ENCODE data around the gene AHNAK2.
"Not testable (repeated sequence)": the region's sequence is repeated elsewhere in the genome, so short reads cannot be mapped to it uniquely, and the experiment has no call there.

Gene AHNAK2

GRCh38 chr14:104925855-104926609, 52.1 kb downstream of the AHNAK2 start:
- DNase-seq (ENCODE audit: low spot score): no peak

DNA sequence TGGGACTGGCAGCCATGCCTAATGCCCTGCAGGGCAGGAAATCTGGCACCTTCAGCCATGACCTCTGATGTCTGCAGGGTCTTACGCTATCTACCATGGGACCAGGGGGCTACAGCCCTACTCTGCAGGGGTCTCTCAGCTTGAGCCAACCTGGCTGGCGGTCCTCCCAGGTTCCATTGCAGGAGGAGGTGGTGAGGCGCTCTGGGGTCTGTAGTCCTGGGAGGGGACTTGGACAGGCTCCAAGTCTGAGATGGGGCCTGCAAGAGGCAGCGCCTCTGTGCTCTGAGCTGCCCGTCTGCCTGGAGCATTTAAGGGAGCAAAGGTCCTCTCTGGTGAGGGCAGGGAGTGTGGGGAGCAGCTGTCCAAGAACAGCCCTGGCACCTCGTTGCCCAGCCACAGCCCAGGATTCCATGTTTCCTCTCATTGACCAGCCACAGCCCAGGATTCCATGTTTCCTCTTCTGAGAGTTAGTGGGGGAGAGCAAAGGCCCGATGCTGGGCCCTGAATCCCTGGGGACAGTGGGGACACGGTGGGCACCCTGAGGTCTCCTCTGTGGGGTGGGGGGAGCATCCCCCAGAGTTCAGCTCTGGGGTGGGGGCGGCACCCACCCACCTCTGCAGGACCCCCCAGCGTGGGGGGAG, 52.8 kb downstream of the AHNAK2 start:
- no peak for DNase-seq (ENCODE audit: low spot score)

DNA sequence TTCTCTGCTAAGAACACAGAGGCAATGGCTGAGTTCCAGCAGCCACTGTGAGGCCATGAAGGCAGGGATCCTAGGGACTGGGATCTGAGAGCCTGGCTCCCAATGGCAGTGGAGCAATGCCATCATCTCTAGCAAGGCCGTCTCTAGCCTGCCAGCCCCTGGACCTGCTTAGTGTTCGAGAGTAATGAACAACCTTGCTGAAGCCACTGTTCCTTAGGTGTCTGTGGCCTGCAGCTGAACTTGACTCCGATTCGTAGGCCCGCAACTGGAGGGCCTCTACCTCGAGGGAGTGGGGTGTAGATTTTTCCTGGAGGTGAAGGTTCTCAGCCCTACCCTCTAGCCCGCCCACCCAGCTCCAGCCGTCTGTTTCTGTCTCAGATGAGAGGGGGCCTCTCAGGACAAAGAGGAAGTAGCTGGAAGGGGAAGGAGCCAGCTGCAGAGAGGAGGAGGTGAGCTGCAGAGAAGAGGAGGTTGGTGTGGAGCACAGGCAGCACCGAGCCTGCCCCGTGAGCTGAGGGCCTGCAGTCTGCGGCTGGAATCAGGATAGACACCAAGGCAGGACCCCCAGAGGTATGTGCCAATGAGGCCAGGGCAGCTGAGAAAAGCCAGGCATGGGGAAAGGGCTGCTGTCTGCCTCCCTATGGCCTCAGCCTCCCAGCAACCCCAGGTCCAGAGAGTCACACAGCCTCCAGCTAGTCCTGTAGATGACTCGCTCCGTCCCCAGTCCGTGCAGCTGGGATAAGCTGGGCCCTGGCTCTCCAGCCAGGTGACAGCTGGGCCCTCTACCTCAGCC, 53.6 kb downstream of the AHNAK2 start, which contains the start of gene PLD4:
Gene PLD4 (plus strand): TSS at position 459 of the 793 bp plus-strand sequence. CDS start 2,262 bp downstream, outside the sequence.
- DNase-seq (ENCODE audit: low spot score): no peak

DNA sequence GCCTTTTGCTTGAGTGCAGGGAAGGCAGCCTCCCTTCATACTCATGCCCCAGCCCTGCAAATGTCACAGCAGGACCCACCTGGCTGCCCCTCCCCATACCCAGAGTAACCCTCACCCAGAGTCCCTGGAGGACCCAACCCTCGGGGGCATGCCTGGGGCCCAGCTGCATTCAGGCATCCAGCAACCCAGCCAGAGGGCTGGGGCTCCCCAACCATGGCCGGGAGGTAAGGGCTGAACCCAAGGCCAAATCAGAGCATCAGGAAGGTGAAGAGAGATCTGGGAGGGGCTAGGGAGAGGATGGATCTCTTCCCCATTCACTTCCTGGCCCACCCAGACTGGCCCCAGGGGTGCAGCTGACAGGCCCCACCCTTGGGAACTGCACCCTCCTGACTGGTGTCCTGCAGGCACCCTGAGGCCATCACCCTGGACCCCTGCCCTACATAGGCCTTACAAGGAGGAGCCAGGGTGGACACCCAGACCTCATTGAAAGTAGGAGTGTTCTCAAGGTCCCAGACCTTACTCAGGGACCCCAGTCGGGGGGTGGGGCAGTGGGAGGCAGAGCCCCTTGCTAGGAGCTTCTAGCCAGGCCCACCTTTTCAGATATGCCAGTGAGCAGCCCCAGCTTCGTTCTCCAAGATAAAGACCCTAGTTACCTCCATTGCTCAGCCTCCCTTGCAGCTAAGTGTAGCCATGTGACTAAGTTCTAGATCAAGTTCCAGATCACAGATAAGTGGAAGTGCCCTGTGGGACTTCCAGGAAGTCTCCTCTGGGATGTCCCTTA, 54.3 kb downstream of the AHNAK2 start:
- no peak for DNase-seq (ENCODE audit: low spot score)

GRCh38 chr14:104919993-104920315, 58.2 kb downstream of the AHNAK2 start:
- DNase-seq (ENCODE audit: low spot score): no peak

GRCh38 chr14:104919152-104919992, 58.8 kb downstream of the AHNAK2 start:
- not testable (repeated sequence) for DNase-seq (ENCODE audit: low spot score)

DNA sequence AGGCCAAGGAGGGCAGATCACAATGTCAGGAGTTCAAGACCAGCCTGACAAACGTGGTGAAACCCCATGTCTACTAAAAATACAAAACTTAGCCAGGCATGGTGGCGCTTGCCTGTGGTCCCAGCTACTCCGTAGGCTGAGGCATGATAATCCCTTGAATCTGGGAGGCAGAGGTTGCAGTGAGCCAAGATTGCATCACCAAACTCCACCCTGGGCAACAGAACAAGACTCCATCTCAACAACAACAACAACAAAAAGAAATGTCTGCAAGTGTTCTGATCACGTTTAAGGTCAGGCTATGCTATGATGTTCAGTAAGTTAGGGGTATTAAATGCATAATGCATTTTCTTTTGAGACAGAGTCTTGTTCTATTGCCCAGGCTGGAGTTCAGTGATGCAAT, 60.2 kb downstream of the AHNAK2 start:
- DNase-seq (ENCODE audit: low spot score): no peak

- DNase-seq (ENCODE audit: low spot score): no peak
Observed at GRCh38 chr14:104917116-104917515, 61.1 kb downstream of the AHNAK2 start.

DNA sequence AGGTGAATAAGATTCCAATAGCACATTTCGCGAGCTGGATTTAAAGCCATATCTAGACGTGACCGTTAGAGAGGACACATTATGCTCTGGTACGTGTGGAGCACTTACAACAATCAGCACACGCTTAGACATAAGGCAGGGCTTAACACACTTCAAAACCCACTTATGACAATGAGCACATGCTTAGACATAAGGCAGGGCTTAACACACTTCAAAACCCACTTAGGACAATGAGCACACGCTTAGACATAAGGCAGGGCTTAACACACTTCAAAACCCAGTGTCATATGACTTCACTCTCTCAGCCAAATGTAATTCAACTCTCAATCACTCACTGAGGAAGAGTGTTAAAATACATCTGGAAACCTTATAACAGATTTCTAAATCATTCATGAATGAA, 64.7 kb downstream of the AHNAK2 start:
- DNase-seq (ENCODE audit: low spot score): no peak

DNA sequence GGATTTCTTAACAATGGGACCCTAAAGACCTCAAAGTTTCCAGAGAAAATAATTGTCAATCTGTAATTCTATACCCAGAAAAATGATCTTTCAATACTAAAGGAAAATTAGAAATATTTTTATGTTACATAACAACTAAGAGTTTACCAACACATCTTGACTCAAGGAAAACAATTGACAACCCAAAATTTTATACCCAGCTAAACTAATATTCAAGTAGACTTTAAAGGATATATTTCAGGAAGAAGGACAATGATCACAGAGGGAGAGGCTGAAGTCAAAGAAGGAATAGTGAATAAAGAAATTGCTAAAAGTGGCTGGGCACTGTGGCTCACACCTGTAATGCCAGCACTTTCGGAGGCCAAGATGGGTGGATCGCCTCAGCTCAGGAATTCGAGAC, 66.1 kb downstream of the AHNAK2 start:
- no peak for DNase-seq (ENCODE audit: low spot score)

GRCh38 chr14:104908303-104908702, 69.9 kb downstream of the AHNAK2 start:
- no peak for DNase-seq (ENCODE audit: low spot score)

DNA sequence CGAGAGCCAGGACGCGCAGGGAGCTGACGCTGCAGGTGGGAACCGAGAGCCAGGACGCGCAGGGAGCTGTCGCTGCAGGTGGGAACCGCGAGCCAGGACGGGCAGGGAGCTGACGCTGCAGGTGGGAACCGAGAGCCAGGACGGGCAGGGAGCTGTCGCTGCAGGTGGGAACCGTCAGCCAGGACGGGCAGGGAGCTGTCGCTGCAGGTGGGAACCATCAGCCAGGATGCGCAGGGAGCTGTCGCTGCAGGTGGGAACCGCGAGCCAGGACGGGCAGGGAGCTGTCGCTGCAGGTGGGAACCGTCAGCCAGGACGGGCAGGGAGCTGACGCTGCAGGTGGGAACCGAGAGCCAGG, 72.6 kb downstream of the AHNAK2 start:
- DNase-seq (ENCODE audit: low spot score): not testable (repeated sequence)

GRCh38 chr14:104904650-104905578, 73.3 kb downstream of the AHNAK2 start:
- DNase-seq (ENCODE audit: low spot score): not testable (repeated sequence)

GRCh38 chr14:104903990-104904389, 74.2 kb downstream of the AHNAK2 start:
- no peak for DNase-seq (ENCODE audit: low spot score)

- no peak for DNase-seq (ENCODE audit: low spot score)
Observed at GRCh38 chr14:104900639-104901512, 77.3 kb downstream of the AHNAK2 start.

- DNase-seq (ENCODE audit: low spot score): no peak
Observed at GRCh38 chr14:104899781-104900180, 78.4 kb downstream of the AHNAK2 start.

DNA sequence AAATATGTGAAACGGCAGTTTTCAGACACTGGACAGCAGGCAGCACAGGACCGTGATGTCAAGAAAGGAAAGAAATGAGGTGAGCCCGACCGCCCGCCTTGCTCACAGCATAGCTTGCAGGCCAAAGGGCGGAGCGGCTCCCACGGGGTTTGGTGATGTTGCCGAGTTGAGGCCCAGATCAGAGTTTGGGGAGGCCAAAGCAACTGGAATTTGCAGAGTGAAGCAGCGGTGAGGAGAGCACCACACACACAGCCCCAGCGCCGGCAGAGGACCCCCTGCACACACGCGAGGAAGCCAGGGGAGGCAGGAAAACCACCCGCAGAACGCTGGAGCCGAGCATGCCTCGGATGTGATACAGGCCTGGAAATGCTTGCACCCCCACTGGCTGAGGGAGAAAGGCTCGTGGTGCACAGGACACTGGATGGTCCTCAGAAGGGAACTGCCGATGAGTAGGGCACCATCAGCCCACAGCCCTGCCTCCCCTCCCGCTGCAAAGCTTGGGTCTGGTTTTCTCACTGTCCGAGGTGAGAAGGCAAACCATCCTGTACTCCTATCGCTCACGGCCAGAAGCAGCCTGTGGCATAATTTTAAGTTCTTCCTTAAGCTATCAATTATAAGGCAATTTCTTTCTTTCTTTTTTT, 79.2 kb downstream of the AHNAK2 start:
- no peak for DNase-seq (ENCODE audit: low spot score)

- no peak for DNase-seq (ENCODE audit: low spot score)
Observed at GRCh38 chr14:104898195-104898558, 80.0 kb downstream of the AHNAK2 start.
